Uterus (tissue), 2 donors: ENCODE results near the gene NLGN1.

ENCODE experiments used
- POLR2A ChIP-seq, 2 donors: fragments of 450-650 bp; IDR thresholded peaks; one replicate each; pipeline ENCODE4 v1.6.1; 2016; ENCODE audit warnings: antibody characterized with exemption in 2 of 2, mild to moderate bottlenecking in 1 of 2, moderate library complexity in 1 of 2
- TF ChIP-seq, protein P1 (sequence below), 4 experiments: fragments of 200-600 bp in 2 of 4; fragments of 450-650 bp in 2 of 4; sonication (generic) in 2 of 4; IDR thresholded peaks; one replicate each; pipeline ENCODE4 v1.5.1; 2016 to 2019; ENCODE audit warnings: antibody characterized with exemption in 4 of 4, mild to moderate bottlenecking in 2 of 4, moderate library complexity in 1 of 4

DNA sequence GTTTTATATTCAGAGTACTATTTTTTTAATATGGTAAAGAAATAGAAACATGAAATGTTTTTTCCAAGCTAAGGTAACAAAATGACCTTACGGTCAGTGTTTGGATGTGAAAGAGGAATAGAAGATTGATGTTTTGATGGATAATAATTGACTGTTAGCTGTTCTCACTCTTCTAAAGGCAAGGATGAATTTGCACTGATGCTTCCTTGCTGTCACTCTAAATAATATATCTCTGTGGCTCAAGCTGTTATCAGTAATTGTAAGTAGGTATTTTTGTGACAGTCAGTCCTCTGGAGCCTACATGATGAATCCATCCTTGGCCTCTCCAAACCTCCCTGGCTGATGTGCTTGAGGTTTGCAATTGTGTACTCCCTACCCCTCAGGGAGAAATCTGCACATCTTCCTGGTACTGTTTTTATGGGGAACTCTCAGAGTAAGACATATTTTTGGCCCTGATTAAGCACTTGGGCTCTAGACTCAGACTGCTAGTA, 283.7 kb downstream of the NLGN1 start:
- no peak for TF ChIP-seq POLR2A (IDR thresholded peaks at IDR 0.05)
- TF ChIP-seq, protein P1, sequence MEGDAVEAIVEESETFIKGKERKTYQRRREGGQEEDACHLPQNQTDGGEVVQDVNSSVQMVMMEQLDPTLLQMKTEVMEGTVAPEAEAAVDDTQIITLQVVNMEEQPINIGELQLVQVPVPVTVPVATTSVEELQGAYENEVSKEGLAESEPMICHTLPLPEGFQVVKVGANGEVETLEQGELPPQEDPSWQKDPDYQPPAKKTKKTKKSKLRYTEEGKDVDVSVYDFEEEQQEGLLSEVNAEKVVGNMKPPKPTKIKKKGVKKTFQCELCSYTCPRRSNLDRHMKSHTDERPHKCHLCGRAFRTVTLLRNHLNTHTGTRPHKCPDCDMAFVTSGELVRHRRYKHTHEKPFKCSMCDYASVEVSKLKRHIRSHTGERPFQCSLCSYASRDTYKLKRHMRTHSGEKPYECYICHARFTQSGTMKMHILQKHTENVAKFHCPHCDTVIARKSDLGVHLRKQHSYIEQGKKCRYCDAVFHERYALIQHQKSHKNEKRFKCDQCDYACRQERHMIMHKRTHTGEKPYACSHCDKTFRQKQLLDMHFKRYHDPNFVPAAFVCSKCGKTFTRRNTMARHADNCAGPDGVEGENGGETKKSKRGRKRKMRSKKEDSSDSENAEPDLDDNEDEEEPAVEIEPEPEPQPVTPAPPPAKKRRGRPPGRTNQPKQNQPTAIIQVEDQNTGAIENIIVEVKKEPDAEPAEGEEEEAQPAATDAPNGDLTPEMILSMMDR (IDR thresholded peaks at IDR 0.05) = no peak
